OCI-LY7 (cell line): Measurements from ENCODE around the gene SYCP3. TPM values are rescaled to one million over a fixed set of nuclear protein-coding genes. Genes with fewer than 3 reads are reported as not detected.

Experiments used
- BruUV-seq: library from RNA; stranded (reverse); fragments of 400-500 nt; replicated peaks from 2 replicates; lab custom pipeline; 2021; lab: Mats Ljungman, UMichigan
- CTCF ChIA-PET: fragments of 300-600 bp; sonication (Branson Sonifier 250); formaldehyde crosslinking; loops from one replicate; lab custom pipeline; 2022; ENCODE audit warnings: antibody characterized with exemption; ENCODE audit not compliant: unreplicated experiment; lab: Charles Lee
- POLR2A ChIA-PET: fragments of 300-600 bp; sonication (Branson Sonifier 250); formaldehyde crosslinking; loops from one replicate; lab custom pipeline; 2022; ENCODE audit warnings: antibody characterized with exemption; lab: Charles Lee
- DNase-seq: peaks from one replicate; pipeline ENCODE4 v3.0.0-alpha.2; 2015; ENCODE audit warnings: low spot score
- H2AFZ ChIP-seq: fragments of 200-600 bp; sonication (generic), shearing (Covaris generic); 2 replicates; pipeline ENCODE4 v1.6.1; 2014; ENCODE audit warnings: mild to moderate bottlenecking, antibody characterized with exemption, low read length, moderate library complexity
- H3K27ac ChIP-seq: fragments of 200-600 bp; sonication (generic); 2 replicates; pipeline ENCODE4 v1.5.1; 2014; ENCODE audit warnings: mixed run types, low read depth, mild to moderate bottlenecking, moderate library complexity, low read length, inconsistent platforms; ENCODE audit not compliant: poor library complexity, severe bottlenecking
- H3K36me3 ChIP-seq: fragments of 200-600 bp; sonication (generic); 2 replicates; pipeline ENCODE4 v1.6.1; 2014; ENCODE audit warnings: mild to moderate bottlenecking, antibody characterized with exemption, low read length, moderate library complexity, mixed read lengths; ENCODE audit not compliant: insufficient read depth
- H3K4me1 ChIP-seq: fragments of 200-600 bp; sonication (generic); 2 replicates; pipeline ENCODE4 v1.5.1; 2014; ENCODE audit warnings: mild to moderate bottlenecking, low read length; ENCODE audit not compliant: insufficient read depth, poor library complexity, severe bottlenecking
- H3K4me2 ChIP-seq: fragments of 200-600 bp; sonication (generic); 2 replicates; pipeline ENCODE4 v1.6.1; 2014; ENCODE audit warnings: mild to moderate bottlenecking, low read length
- H3K4me3 ChIP-seq: fragments of 200-600 bp; sonication (generic); 2 replicates; pipeline ENCODE4 v1.5.1; 2014; ENCODE audit warnings: mild to moderate bottlenecking, low read depth, low read length; ENCODE audit not compliant: poor library complexity, severe bottlenecking
- H3K79me2 ChIP-seq: fragments of 200-600 bp; sonication (generic); 2 replicates; pipeline ENCODE4 v1.6.1; 2016; ENCODE audit warnings: low read depth, mild to moderate bottlenecking, low read length, moderate library complexity, mixed read lengths; ENCODE audit not compliant: insufficient read depth
- H3K9me2 ChIP-seq: fragments of 200-600 bp; sonication (generic); 2 replicates; pipeline ENCODE4 v1.6.1; 2016; ENCODE audit warnings: mild to moderate bottlenecking, low read length, mixed read lengths; ENCODE audit not compliant: insufficient read depth
- H3K9me3 ChIP-seq: fragments of 200-600 bp; sonication (generic); 2 replicates; pipeline ENCODE4 v1.6.1; 2014; ENCODE audit warnings: mild to moderate bottlenecking, mixed run types, low read length, mixed read lengths
- H4K20me1 ChIP-seq: fragments of 200-600 bp; sonication (generic); 2 replicates; pipeline ENCODE4 v1.6.1; 2014; ENCODE audit warnings: mild to moderate bottlenecking, antibody characterized with exemption, low read length, moderate library complexity, mixed read lengths; ENCODE audit not compliant: insufficient read depth
- CTCF ChIP-seq: fragments of 200-600 bp; sonication (generic); conservative IDR thresholded peaks from 2 replicates; pipeline ENCODE4 v1.5.1; 2014; ENCODE audit warnings: mild to moderate bottlenecking, antibody characterized with exemption, low read length, moderate library complexity, mixed read lengths
- EZH2phosphoT487 ChIP-seq: fragments of 200-600 bp; sonication (generic); IDR thresholded peaks from 2 replicates; pipeline ENCODE4 v1.6.1; 2018; ENCODE audit warnings: low read depth, borderline replicate concordance, mild to moderate bottlenecking, mixed run types, antibody characterized with exemption, low read length, moderate library complexity, mixed read lengths
- intact Hi-C: fragments of 100-400 bp; cut with micrococcal nuclease; formaldehyde crosslinking; loops from one replicate; pipeline ENCODE4 v1.10.0; 2022; ENCODE audit not compliant: unreplicated experiment
- total RNA-seq, 2 experiments: library from RNA; depleted of rRNA in 1 of 2; stranded (reverse); fragments of >200 nt in 1 of 2; shearing (Covaris generic) in 1 of 2; gene quantifications; 2 replicates each; pipeline ENCODE4 v1.2.3, GENCODE V29; 2014 to 2022

SYCP3 gene
- total RNA-seq, 2 experiments from 2014 or later: 0.13 to 0.36 TPM

GRCh38 chr12:101713059-101713682 is 26.1 kb downstream of the SYCP3 start:
- Histone ChIP-seq H3K79me2 (peaks cover 17% of the 10 kb centered on the region; the same call in 1 of the 2 replicates), H3K4me3 (no peak overlapping the region), H3K9me2 (no peaks in the 10 kb centered on the region), H3K4me2 (no peak overlapping the region), H3K4me1 (peaks cover 4% of the 10 kb centered on the region), H3K9me3 (no peaks in the 10 kb centered on the region), H4K20me1 (0 out of 2 replicates have a peak, but pooled peaks cover 3% of the 10 kb centered on the region), H3K27ac (no peak overlapping the region), H2AFZ (no peak overlapping the region), H3K36me3 (peaks cover 6% of the 10 kb centered on the region; the same call in 1 of the 2 replicates)
- TF ChIP-seq CTCF (no peak), EZH2phosphoT487 (no peak)
- no TSS peak for BruUV-seq
- POLR2A ChIA-PET: interaction anchor here (0.7 to 1.7 kb wide), 2 partner anchors 30 to 137 kb away, joined by 3 to 4 read pairs; no protein-coding TSS in a partner anchor
- CTCF ChIA-PET: no interaction called here
- DNase-seq: no peak
- intact Hi-C loops: no loop called here

- Histone ChIP-seq H3K27ac (no peak overlapping the region), H4K20me1 (0 out of 2 replicates have a peak, but pooled peaks cover 3% of the 10 kb centered on the region), H3K4me2 (no peak overlapping the region), H3K79me2 (peaks cover 19% of the 10 kb centered on the region; the same call in 1 of the 2 replicates), H2AFZ (no peak overlapping the region), H3K36me3 (no peaks in the 10 kb centered on the region; the same call in 1 of the 2 replicates), H3K4me3 (no peak overlapping the region), H3K4me1 (peaks cover 4% of the 10 kb centered on the region), H3K9me3 (no peaks in the 10 kb centered on the region), H3K9me2 (no peaks in the 10 kb centered on the region)
- ChIA-PET POLR2A (no interaction called here), CTCF (no interaction called here)
- no TSS peak for BruUV-seq
- TF ChIP-seq EZH2phosphoT487 (no peak), CTCF (no peak)
- intact Hi-C loops: no loop called here
- DNase-seq: no peak
Measured at GRCh38 chr12:101710288-101710687, 29.0 kb downstream of the SYCP3 start.

GRCh38 chr12:101707131-101707782 is 32.0 kb downstream of the SYCP3 start:
- Histone ChIP-seq H3K9me2 (no peaks in the 10 kb centered on the region), H4K20me1 (0 out of 2 replicates have a peak, but pooled peaks cover 3% of the 10 kb centered on the region), H2AFZ (no peak overlapping the region), H3K9me3 (no peaks in the 10 kb centered on the region), H3K79me2 (peaks cover 19% of the 10 kb centered on the region; the same call in 1 of the 2 replicates), H3K36me3 (no peaks in the 10 kb centered on the region; the same call in 1 of the 2 replicates), H3K4me3 (no peak overlapping the region), H3K4me1 (no peaks in the 10 kb centered on the region), H3K27ac (no peak overlapping the region), H3K4me2 (no peak overlapping the region)
- TF ChIP-seq CTCF (no peak), EZH2phosphoT487 (no peak)
- intact Hi-C loops: no loop called here
- no TSS peak for BruUV-seq
- ChIA-PET POLR2A (interaction anchor here (0.6 to 1.1 kb wide), 4 partner anchors 8 to 148 kb away, joined by 3 to 6 read pairs (median 3); no protein-coding TSS in a partner anchor), CTCF (no interaction called here)
- DNase-seq: no peak
